H1 (cell line): Measurements from ENCODE around the gene FAM111A. TPM values are rescaled to one million over a fixed set of nuclear protein-coding genes. Genes with fewer than 3 reads are reported as not detected.

Experiments
- ATF2 ChIP-seq: IDR thresholded peaks from 2 replicates; pipeline ENCODE4 v1.6.1; 2012; ENCODE audit warnings: low read length, inconsistent platforms
- CHD7 ChIP-seq: fragments of 300-600 bp; sonication (generic); IDR thresholded peaks from 2 replicates; pipeline ENCODE4 v1.7.1; 2012; ENCODE audit warnings: low read length, moderate library complexity, mild to moderate bottlenecking, inconsistent platforms; ENCODE audit not compliant: insufficient replicate concordance
- EGR1 ChIP-seq: IDR thresholded peaks from 2 replicates; pipeline ENCODE4 v1.6.1; 2011; ENCODE audit warnings: low read depth, low read length, borderline replicate concordance
- EP300 ChIP-seq, 2 experiments: IDR thresholded peaks; 1 replicate in 1 of 2; 2 replicates in 1 of 2; pipeline ENCODE4 v1.6.1; 2011 to 2012; ENCODE audit warnings: low read depth in 2 of 2, low read length in 2 of 2, mild to moderate bottlenecking in 2 of 2, borderline replicate concordance in 1 of 2, inconsistent platforms in 1 of 2, moderate library complexity in 1 of 2
- EZH2 ChIP-seq: fragments of 200-600 bp; sonication (generic); IDR thresholded peaks from 2 replicates; pipeline ENCODE4 v1.7.1; 2012; ENCODE audit warnings: low read depth, mild to moderate bottlenecking, moderate library complexity, low read length, inconsistent platforms; ENCODE audit not compliant: severe bottlenecking
- KDM5A ChIP-seq: fragments of 200-600 bp; IDR thresholded peaks from 2 replicates; pipeline ENCODE4 v1.7.1; 2012; ENCODE audit warnings: mild to moderate bottlenecking, low read length, inconsistent platforms, mixed read lengths
- TCF12 ChIP-seq: IDR thresholded peaks from 2 replicates; pipeline ENCODE4 v1.6.1; 2011; ENCODE audit warnings: low read depth, mild to moderate bottlenecking, low read length
- polyA plus RNA-seq, 7 experiments: library from polyadenylated mRNA; depleted of rRNA in 3 of 7; stranded (reverse) in 5 of 7; unstranded in 2 of 7; fragments of >200 nt in 5 of 7; fragments of 200-250 nt in 2 of 7; gene quantifications; 1 replicate in 5 of 7; 2 replicates in 1 of 7; 4 replicates in 1 of 7; pipeline versions ENCODE4 v1.2.1 to v1.2.3, GENCODE V29; 2011 to 2013; ENCODE audit warnings: missing spikeins in 2 of 7, mixed read lengths in 2 of 7
- total RNA-seq: library from RNA; stranded (reverse); fragmentation: NEBNext Ultra II Directional; extraction: Animal tissue kit (Norgen Biotek cat#: 25700); gene quantifications from 2 replicates; pipeline ENCODE4 v1.2.1, GENCODE V29; 2021

FAM111A gene
- total and polyA plus RNA-seq, 2 of the 8 experiments (the other 6 are each of a cell fraction or from before 2014, with no cell fraction given): 10.2 to 29.9 TPM

- TF ChIP-seq CHD7 (no peak), EP300 (IDR thresholded peaks at IDR 0.05; ENCODE audit: borderline replicate concordance in 1 of 2, low read depth in 2 of 2, low read length in 2 of 2) (no peak), KDM5A (no peak), TCF12 (0 out of 2 replicates have a peak, but pooled peaks have one; percentile 8), EGR1 (no peak), EZH2 (peak; percentile 31), ATF2 (peak; percentile 62; the same call in 1 of the 2 replicates)
These were observed 36.0 kb upstream of the FAM111A start, which contains the start of gene FAM111B (continued) for GRCh38 chr11:59106363-59107336.
